HG02610 (cell line): ENCODE data around the gene ABAT.
"Not testable (repeated sequence)": the region's sequence is repeated elsewhere in the genome, so short reads cannot be mapped to it uniquely, and the experiment has no call there.

Experiments
- ATAC-seq: cut with Tn5 transposase; IDR thresholded peaks from one replicate; pipeline ENCODE4 v1.9.1; 2021; ENCODE audit warnings: mild to moderate bottlenecking, moderate library complexity; ENCODE audit not compliant: unreplicated experiment

Gene ABAT

DNA sequence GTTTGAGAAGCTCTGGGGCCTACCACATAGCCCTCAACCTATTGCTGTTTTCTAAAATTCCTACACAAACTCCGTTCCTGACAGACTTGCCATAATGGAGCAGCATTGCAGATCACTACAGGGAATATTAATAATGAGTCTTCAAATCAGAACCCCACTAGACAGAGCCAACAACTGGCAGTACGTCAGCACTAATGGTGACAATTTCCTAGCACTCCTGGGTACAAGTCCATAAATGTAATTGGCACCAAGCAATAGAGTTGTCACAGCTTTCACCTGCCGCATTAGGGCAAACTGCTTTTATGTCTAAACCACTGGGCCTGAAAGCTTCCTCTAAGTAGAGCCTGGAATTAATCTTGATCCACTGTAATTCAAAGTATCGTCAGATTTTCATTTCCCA lies 25.5 kb upstream of the ABAT start:
- no peak for ATAC-seq

DNA sequence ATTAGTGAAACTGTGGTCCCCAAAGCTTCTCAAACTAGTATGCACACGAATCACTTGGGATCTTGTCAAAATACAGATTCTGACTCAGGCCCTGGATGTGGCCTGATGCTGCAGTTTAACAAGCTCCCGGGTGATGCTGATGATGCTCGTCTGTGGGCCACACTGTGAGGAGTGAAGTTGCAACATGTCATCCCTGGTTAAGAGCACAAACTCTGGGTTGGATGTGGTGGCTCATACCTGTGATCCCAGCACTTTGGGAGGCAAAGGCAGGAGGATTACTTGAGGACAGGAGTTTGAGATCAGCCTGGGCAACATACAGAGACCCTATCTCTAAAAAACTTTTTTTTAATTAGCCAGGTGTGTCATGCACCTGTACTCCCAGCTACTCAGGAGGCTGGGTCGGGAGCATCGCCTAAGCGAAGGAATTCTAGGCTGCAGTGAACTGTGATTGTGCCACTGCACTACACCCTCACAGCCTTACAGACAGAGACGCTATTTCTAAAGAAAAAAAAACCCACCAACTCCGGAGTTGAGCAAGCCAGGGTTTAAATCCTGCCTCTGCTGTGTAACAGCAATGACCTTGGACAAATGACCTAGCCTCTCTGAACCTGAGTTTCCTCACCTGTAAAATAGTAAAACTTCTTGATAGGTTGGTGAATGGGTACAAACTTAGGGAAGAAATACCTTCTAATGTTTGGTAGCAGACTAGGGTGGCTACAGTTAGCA lies 24.4 kb upstream of the ABAT start:
- no peak for ATAC-seq

DNA sequence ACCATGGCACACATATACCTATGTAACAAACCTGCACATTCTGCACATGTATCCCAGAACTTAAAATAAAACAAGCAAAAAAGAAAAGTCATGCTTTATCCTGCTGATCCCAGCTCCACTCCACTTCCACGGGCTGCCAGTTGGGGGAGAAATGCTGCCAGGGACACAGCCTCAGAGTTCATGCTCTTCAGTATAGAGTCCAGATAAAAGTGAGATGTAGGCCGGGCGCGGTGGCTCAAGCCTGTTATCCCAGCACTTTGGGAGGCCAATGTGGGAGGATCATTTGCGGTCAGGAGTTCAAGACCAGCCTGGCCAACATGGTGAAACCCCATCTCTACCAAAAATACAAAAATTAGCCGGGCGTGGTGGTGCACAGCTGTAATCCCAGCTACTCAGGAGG lies 22.5 kb upstream of the ABAT start:
- ATAC-seq = not testable (repeated sequence)

DNA sequence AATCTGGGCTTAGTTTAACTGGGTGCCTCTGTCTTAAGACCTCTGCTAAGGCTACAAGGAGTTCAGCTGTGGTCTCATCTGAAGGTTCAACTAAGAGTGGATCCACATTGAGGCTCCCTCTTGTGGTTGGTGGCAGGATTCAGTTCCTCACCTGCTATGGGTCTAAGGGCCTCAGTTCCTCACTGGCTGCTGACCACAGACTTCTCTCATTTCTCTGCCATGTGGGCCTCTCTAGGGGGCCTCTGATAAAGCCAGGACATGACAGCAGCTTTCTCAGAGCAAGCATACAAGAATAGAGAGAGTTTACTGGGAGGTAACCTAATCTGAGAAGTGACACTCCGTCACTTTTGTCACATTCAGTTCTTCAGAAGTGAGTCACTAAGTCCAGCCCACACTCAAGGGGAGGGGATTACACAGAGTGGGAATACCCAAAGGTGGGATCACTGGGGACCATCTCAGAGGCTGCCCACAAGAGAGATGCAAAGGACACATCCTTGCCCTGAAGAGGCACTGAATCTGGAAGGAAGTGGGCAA lies 19.2 kb upstream of the ABAT start:
- ATAC-seq = peak; percentile 70

DNA sequence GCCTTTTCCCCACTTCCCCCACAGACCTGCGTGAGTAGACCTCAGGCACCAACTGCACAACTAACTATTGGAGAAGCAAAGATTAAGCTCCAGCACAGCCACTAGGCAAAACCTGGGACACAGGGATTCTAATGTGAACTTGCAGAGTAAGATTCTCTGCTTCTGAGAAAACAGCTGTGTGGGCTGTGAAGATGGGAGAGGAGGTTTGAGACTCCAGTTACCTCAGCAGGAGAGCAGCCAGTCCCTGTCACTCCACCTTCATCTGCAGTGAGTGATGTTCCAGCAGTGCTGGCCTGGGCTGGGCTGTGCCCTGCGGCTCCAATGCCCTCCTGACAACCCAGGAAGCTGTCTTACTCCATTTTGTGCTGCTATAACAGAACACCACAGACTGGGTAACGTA lies 18.0 kb upstream of the ABAT start:
- ATAC-seq = no peak

DNA sequence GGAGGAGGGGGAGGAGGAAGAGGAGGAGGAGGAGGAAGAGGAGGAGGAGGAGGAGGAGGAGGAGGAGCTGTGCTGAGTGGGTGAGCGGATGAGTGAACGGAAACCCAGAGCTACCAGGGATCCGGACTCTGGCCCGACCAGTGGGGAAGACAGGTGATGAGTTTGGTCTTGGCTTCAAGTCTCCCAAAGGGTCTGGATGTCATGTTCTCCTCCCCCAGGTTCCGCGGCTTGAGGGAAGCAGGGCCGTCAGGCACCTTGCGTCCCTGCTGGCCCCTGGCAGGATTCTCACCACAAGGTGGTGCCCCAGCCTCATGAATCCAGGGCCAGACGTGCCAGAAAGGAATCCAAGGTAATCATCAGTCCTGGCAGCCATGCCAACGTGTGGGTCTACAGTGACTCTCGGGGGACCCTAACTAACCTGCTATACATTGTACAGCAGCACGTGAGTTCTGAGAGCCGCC lies 13.5 kb upstream of the ABAT start:
- peak; percentile 57 for ATAC-seq

DNA sequence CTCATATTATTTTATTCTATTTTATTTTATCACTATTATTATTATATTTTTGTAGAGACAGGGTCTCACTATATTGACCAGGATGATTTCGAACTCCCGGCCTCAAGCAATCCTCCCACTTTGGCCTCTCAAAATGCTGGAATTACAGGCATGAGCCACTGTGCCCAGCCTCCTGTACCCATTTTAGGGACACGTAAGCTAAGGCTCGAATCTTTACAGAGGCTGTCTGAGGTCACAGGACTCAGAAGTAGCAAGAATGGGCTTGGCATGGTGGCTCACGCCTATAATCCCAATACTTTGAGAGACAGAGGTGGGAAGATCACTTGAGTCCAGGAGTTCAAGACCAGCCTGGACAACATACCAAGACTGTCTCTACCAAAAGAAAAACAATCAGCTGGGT lies 12.7 kb upstream of the ABAT start:
- ATAC-seq = no peak

DNA sequence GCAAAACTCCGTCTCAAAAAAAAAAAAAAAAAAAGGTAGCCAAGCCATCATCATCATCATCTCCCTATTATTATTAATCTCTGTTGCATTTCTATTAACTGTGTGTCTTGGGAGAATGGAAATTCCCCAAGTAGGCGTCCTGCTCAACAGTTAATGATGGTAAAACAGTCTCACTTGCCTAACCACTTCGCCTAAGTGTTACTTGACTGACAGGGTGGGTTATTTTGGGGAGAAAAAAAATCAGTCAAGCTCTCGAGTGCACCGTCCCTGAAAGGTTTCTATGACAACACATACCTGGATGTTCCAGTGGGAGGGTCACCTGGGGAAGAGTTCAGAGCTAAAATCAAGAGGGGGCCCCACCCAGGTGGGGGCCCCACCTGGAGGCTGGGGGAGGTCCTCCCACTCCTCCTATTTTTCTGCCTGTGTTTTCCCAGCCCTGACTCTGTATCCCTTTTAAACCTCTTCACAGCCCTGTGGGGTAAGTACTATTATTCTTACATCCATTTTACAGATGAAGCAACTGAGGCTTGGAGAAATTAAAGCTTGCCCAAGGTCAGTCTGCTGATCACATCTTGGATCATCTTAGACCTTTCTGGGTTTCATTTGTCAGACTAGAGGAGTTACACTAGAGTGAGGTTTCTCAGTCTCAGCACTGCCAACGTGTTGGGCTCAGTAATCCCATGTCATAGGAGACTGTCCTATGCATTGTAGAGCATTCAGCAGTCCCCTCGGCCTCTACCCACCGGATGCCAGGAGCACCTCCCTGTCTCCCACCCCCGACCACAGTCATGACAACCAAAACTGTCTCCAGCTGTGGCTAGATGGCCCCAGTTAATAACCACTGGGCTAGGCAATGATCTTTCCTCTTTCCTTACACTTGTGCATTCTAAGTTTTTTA lies 11.0 kb upstream of the ABAT start:
- no peak for ATAC-seq

DNA sequence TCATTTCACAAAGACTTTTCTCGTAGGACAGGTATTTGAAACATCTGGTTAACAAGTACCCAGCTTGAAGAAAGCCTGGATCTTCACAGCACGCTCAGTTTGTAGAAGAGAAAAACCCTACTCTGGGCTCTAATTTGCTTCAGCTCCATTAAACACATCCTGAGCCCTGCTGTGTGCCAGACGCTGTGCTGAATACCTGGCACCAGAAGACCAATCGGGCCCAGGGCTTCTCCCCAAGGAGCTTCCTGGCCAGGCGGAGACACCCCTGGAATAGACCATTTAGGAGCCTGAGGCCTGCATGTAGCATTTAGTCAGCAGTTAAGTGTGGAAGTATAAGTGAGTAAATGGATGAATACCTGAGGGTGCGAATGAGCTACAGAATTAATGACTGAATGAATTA lies 8.9 kb upstream of the ABAT start:
- no peak for ATAC-seq

DNA sequence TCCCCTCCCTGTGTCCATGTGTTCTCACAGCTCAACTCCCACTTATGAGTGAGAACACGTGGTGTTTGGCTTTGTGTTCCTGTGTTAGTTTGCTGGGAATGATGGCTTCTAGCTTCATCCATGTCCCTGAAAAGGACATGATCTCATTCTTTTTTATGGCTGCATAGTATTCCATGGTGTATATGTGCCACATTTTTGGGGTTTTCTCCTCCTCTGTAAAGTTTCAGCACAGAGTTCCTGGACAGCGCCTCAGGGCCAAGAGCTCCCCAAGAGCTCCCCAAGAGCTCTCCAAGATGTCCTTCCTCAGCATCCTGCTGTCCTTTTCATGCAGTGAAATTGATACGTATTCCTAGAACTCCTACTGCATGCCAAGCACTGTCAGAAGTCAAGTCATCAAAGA lies 6.9 kb upstream of the ABAT start:
- no peak for ATAC-seq

DNA sequence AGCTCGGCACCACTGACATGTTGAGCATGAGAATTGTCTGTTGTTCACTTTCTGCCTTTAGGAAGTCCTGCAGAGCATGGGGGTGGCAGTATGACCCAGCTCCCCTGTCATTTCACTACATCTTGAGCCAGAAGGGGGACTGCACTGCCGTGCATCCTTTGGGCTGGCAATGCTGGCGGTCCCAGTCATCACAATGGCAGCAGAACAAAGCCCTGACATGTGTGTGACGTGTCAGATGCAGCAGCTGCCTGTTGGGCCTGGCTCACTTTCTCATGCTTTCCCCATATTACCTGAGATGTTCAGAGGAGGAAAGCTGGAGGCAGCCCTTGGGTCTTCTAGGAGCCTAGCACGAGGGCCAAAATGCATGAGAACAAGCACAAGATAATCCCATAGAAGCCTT lies 6.3 kb upstream of the ABAT start:
- no peak for ATAC-seq

DNA sequence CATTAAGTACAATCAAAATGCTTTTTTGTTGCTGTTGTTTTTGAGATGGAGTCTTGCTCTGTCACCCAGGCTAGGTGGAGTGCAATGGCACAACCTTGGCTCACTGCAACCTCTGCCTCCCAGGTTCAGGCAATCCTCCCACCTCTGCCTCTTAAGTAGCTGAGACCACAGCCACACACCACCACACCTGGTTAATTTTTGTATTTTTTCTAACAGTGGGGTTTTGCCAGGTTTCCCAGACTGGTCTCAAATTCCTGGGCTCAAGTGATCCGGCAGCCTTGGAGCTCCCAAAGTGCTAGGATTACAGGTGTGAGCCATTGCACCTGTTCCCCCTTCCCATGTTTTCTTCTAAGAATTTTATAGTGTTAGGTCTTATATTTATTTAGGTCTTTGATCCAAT lies 4.9 kb upstream of the ABAT start:
- no peak for ATAC-seq

DNA sequence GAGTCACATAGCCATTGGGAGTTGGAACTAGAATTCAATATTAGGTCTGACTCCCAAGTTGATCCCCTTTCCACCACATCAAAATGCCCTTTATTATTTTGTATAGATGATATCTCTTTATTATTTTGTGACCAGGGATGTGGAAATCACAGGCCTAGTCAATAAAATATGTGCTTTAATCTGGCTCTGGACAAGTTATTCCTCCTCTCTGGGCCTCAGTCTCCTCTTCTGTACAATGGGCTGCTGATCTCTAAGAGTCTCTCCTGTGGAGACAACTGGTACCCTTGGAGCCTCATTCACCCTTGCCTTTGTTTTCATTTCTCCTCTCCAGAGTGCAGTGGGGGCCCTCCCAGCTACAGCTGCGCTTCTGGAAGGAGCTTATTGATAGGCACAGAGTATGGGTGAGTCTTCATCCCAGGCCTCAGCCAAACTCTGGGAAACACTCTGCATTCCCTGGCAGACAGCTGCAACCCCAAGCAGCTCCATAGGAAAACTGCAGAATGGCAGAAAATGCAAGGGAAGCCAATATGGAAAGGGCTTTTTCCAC lies 4.3 kb upstream of the ABAT start:
- ATAC-seq = no peak

DNA sequence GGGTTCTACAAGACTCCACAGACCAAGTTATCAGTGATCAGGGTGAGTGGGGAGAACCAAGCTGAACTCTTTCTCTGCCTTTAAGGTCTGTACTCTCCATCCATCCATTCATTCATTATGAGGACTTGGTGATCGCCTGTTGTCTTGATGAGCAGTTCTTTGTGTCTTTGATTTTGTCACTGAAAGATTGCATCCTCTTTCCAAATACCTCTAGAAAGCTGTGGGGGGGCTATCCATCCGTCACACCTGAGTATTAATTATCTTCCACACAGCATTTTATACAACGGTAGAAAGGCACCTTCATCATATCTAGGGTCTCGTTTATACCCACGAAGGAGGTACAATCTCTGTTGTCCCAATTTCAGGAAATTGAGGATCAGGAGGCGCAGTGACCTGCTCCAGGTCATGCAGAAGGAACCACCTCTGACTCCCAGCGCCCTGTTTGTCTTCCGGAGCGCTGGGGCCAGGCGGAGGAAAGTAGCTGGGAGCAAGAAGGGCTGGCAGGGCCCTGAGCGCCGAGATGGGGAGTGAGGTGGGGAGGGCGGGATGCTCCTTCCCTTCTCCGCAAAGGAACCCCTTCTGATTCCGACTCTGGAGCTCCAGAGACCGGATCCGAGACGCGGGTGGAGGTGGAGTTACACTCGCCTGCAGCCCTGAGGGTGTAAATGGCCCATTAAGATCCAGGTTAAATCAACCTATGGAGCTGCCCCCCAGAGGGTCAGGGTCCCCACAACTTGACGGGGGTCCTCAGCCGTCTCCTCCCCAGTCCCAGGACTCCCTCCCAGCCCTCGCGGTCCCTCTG lies 605 bp upstream of the ABAT start:
- ATAC-seq = peak; percentile 31

DNA sequence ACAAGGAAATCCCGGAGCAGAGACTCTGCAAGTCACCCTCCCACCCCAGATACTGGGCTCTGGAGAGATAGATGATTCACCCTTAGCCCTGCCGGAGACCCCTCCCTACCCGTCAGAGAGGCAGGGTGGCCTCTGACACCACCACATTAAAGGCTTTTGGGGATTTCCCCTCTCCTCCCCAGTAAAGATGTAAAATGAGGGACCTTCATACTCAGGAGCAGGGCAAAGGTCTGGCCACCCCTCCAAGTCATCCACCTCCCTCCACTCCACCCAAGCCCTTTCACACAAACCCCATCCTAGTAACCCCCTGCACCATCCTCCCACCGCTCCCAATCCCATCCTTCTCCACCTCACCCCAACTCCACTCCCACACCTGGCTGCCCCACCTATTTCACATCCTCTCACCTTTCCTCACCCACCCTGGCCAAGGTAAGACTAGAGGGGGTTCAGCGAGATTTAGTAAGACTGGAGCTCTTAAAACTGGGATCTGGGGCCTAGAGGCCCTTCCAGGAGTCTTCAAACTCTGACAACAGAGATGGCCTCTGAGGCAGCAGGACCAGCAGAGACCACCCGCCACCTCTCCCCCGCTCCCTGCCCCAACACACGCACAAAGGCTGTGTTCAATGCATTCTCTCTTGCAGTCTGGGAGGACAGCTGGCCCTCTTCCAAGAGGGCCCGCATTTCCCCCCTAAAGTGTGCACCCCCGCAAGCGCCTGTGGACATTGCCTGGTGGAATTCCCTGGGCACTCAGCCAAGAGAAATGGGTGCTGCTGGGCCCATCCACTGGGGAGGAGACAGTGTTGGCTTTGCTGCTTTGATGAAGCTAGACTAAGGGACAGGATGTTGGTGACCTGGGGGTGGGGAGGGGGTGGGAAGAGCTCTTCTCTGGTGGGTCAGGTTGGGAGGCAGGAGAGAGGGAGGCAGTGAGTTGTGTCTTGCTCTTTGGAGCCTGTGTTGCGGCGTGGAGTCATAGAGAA lies 1.1 kb downstream of the ABAT start:
- no peak for ATAC-seq

DNA sequence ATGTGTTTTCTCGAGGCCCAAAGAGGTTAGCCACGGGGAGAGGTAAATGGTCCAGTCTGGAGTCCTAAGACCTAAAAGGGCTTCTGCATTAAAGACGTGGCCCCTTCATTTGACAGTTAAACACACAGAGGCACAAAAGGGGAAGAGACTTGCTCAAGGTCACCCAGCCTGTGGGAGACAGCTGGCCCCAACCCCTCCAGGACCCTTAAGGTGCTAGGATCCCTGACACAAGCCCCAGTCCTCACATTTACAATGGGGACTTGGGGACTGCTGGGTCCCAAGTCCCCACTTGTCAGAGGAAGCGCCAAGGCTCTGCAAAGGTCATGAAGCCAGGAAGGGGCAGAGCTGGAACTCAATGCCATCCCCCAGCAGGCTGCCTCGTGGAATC lies 1.7 kb downstream of the ABAT start:
- no peak for ATAC-seq

DNA sequence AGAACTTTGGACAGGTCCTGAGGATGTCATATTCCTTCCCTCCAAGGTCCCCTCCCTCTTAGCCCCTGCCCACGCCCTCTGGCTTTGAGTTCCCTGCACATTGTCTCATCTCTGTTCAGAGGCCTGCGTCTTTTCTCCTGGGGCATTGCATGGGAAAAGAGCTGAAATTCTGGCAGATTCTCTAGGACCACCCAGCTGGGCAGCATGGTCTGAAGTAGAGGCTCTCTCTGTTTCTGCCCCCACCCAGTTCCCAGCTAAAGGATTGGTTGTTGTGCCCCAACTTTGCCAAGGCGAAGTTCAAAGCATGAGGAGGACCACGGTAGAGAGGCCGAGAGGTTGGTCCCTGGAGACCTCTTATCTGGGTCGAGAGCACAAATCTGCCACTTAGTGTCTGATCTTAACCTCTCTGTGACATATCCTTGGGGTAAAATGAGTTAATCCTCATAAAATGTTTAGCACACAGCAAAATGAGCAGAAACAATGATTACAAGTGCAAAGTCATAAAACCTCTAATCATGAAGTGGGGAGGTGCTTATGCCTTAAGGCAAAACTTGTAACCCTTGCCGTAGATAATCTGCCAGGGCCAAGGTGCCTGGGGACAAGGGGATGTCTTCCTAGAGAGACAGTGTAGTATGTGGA lies 2.4 kb downstream of the ABAT start:
- no peak for ATAC-seq

DNA sequence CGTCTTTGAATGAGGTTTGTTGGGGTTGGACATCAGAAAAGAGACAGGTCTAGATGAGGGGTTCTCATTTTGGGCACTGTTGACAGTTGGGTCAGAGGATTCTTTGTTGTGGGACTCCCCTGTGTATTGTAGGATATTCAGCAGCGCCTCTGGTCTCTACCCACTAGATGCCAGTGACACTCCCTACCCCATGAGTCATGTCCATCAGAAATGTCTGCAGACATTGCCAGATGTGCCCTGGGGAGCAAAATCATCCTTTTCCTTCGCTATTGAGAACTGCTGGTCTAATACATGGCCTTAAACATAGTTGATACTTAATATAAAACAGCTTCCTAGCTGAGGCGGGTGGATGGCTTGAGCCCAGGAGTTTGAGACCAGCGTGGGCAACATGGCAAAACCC lies 3.1 kb downstream of the ABAT start:
- no peak for ATAC-seq
